GM12878 (cell line): Measurements from ENCODE around the gene TP53RK. TPM values are rescaled to one million over a fixed set of nuclear protein-coding genes. Genes with fewer than 3 reads are reported as not detected.

Experiments used
- CBX5 ChIP-seq: sonication (generic); IDR thresholded peaks from 2 replicates; pipeline ENCODE4 v1.6.1; 2016; ENCODE audit warnings: low read depth, moderate library complexity, mild to moderate bottlenecking, inconsistent platforms
- EED ChIP-seq: sonication (generic); IDR thresholded peaks from 2 replicates; pipeline ENCODE4 v1.6.1; 2016; ENCODE audit warnings: antibody characterized with exemption, low read depth
- HDGF ChIP-seq: fragments of 450-650 bp; IDR thresholded peaks from 2 replicates; pipeline ENCODE4 v1.6.1; 2016; ENCODE audit warnings: antibody characterized with exemption
- IKZF1 ChIP-seq: fragments of 450-650 bp; conservative IDR thresholded peaks from 2 replicates; pipeline ENCODE4 v1.6.1; 2017; ENCODE audit warnings: antibody characterized with exemption, mild to moderate bottlenecking
- KAT2A ChIP-seq: conservative IDR thresholded peaks from 2 replicates; pipeline ENCODE4 v1.6.1; 2011; ENCODE audit warnings: low read depth, low read length; ENCODE audit not compliant: control insufficient read depth
- MEF2B ChIP-seq: fragments of 450-650 bp; IDR thresholded peaks from 2 replicates; pipeline ENCODE4 v1.6.1; 2018; ENCODE audit warnings: mild to moderate bottlenecking, moderate library complexity; ENCODE audit not compliant: partially characterized antibody, poor library complexity, severe bottlenecking
- NR2F1 ChIP-seq: fragments of 450-650 bp; conservative IDR thresholded peaks from 2 replicates; pipeline ENCODE4 v1.6.1; 2017; ENCODE audit warnings: mild to moderate bottlenecking
- POLR2AphosphoS5 ChIP-seq: IDR thresholded peaks from 2 replicates; pipeline ENCODE4 v1.6.1; 2011; ENCODE audit warnings: mild to moderate bottlenecking, low read length, inconsistent platforms
- POU2F2 ChIP-seq: IDR thresholded peaks from 3 replicates; pipeline ENCODE4 v1.6.1; 2011; ENCODE audit warnings: low read depth, mild to moderate bottlenecking, low read length, borderline replicate concordance
- RAD21 ChIP-seq: IDR thresholded peaks from 2 replicates; pipeline ENCODE4 v1.6.1; 2011; ENCODE audit warnings: mild to moderate bottlenecking, low read depth, low read length, moderate library complexity; ENCODE audit not compliant: insufficient read depth
- RUNX3 ChIP-seq: IDR thresholded peaks from 2 replicates; pipeline ENCODE4 v1.6.1; 2012; ENCODE audit warnings: low read length, inconsistent platforms
- SIN3A ChIP-seq: IDR thresholded peaks from 2 replicates; pipeline ENCODE4 v1.6.1; 2012; ENCODE audit warnings: low read depth, low read length, improper control_type of control experiment
- SIX5 ChIP-seq: IDR thresholded peaks from 2 replicates; pipeline ENCODE4 v1.6.1; 2011; ENCODE audit warnings: mild to moderate bottlenecking, low read depth, low read length, moderate library complexity; ENCODE audit not compliant: severe bottlenecking
- SPI1 ChIP-seq: IDR thresholded peaks from 2 replicates; pipeline ENCODE4 v1.6.1; 2011; ENCODE audit warnings: low read depth, mild to moderate bottlenecking, low read length, moderate library complexity, borderline replicate concordance; ENCODE audit not compliant: insufficient read depth
- STAT1 ChIP-seq: fragments of 450-650 bp; conservative IDR thresholded peaks from 2 replicates; pipeline ENCODE4 v1.6.1; 2014; ENCODE audit warnings: antibody characterized with exemption, mild to moderate bottlenecking
- SUPT20H ChIP-seq: IDR thresholded peaks from 2 replicates; pipeline ENCODE4 v1.6.1; 2011; ENCODE audit warnings: low read depth, mild to moderate bottlenecking, low read length, moderate library complexity, borderline replicate concordance; ENCODE audit not compliant: control insufficient read depth
- polyA plus RNA-seq, 11 experiments: library from polyadenylated mRNA; depleted of rRNA in 4 of 11; unstranded in 6 of 11; stranded (reverse) in 5 of 11; fragments of >200 nt; fragmentation: Nextera tagmentation in 4 of 11; fragmentation: Illumina TruSeq in 1 of 11; extraction: Ambion mirVana in 4 of 11; extraction: Trizol in 1 of 11; gene quantifications; 1 replicate in 1 of 11; 2 replicates in 10 of 11; pipeline versions ENCODE4 v1.2.1 to v1.2.3, GENCODE V29; 2011 to 2016; ENCODE audit warnings: inconsistent platforms in 2 of 11, missing spikeins in 2 of 11, low read depth in 1 of 11
- total RNA-seq, 4 experiments: library from RNA; depleted of rRNA in 3 of 4; stranded (reverse); fragments of >200 nt in 3 of 4; fragmentation: Illumina TruSeq in 1 of 4; extraction: Trizol in 1 of 4; gene quantifications; 2 replicates each; pipeline versions ENCODE4 v1.2.1 to v1.2.3, GENCODE V29; 2013 to 2021
- TF ChIP-seq, protein P1 (sequence below): fragments of 450-650 bp; IDR thresholded peaks from 2 replicates; pipeline ENCODE4 v1.6.1; 2016; ENCODE audit warnings: mild to moderate bottlenecking
- TF ChIP-seq, protein P2 (sequence below): IDR thresholded peaks from 2 replicates; pipeline ENCODE4 v1.6.1; 2012; ENCODE audit warnings: low read depth, low read length, improper control_type of control experiment
- TF ChIP-seq, protein P3 (sequence below), 3 experiments: IDR thresholded peaks in 2 of 3; conservative IDR thresholded peaks in 1 of 3; 2 replicates each; pipeline ENCODE4 v1.5.1; 2011; ENCODE audit warnings: low read depth in 3 of 3, low read length in 3 of 3, mild to moderate bottlenecking in 3 of 3, control low read depth in 2 of 3, moderate library complexity in 2 of 3, inconsistent platforms in 1 of 3, mixed read lengths in 1 of 3; ENCODE audit not compliant: control insufficient read depth in 2 of 3, insufficient read depth in 1 of 3; ENCODE audit errors: extremely low read depth in 1 of 3
- TF ChIP-seq, protein P4 (sequence below): IDR thresholded peaks from 2 replicates; pipeline ENCODE4 v1.6.1; 2011; ENCODE audit warnings: borderline replicate concordance, low read depth, mild to moderate bottlenecking, moderate library complexity, mixed read lengths, low read length; ENCODE audit not compliant: insufficient read depth; ENCODE audit errors: extremely low read length
- TF ChIP-seq, protein P5 (sequence below): fragments of 450-650 bp; conservative IDR thresholded peaks from 2 replicates; pipeline ENCODE4 v1.6.1; 2017; ENCODE audit warnings: mild to moderate bottlenecking, moderate library complexity

Gene TP53RK
- total and polyA plus RNA-seq, 10 of the 15 experiments (the other 5 are each of a cell fraction or from before 2014, with no cell fraction given): 3.8 to 23.1 (median 16.1) TPM

DNA sequence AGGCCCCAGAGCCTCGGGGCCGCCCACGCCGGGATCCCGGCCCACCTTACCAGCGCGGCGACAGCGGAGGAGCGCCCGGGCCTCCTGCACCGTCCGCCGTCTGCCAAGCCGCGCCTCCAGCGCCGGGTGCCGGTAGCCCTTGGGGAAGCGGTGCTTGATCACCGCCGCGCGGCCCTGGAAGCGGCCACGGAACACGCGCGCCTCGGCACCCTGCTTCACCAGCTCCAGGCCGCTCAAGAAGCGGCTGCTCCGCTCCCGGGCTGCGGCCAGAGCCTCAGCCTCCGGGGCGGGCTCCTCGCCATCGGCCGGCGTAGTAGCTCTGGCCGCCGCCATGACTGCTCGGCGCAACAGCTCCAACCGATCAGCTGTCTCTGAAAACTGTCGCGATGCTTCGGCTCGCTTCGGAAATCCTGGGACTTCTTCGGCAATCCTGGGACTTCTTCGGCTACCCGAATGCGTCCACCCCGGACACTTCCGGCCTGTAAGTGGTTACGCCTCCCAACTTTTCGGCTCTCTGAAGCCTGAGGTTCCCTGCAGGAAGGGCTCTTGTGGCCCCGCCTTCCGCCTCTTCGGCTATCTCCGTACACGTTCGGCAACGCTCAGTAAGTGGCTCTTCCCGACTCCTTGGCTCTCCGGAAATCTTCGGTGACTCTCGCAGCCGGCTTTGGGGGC, at the start of gene TP53RK (continued):
- TF ChIP-seq, protein P1, sequence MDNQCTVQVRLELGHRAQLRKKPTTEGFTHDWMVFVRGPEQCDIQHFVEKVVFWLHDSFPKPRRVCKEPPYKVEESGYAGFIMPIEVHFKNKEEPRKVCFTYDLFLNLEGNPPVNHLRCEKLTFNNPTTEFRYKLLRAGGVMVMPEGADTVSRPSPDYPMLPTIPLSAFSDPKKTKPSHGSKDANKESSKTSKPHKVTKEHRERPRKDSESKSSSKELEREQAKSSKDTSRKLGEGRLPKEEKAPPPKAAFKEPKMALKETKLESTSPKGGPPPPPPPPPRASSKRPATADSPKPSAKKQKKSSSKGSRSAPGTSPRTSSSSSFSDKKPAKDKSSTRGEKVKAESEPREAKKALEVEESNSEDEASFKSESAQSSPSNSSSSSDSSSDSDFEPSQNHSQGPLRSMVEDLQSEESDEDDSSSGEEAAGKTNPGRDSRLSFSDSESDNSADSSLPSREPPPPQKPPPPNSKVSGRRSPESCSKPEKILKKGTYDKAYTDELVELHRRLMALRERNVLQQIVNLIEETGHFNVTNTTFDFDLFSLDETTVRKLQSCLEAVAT: peak; percentile 58; the same call in 1 of the 2 replicates
- TF ChIP-seq POLR2AphosphoS5: peak; percentile 79
- TF ChIP-seq POU2F2: peak; percentile 32; the same call in 1 of the 3 replicates
- TF ChIP-seq, protein P2, sequence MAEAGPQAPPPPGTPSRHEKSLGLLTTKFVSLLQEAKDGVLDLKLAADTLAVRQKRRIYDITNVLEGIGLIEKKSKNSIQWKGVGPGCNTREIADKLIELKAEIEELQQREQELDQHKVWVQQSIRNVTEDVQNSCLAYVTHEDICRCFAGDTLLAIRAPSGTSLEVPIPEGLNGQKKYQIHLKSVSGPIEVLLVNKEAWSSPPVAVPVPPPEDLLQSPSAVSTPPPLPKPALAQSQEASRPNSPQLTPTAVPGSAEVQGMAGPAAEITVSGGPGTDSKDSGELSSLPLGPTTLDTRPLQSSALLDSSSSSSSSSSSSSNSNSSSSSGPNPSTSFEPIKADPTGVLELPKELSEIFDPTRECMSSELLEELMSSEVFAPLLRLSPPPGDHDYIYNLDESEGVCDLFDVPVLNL: no peak
- TF ChIP-seq SIN3A: 0 out of 2 replicates have a peak, but pooled peaks have one; percentile 68
- TF ChIP-seq, protein P3, sequence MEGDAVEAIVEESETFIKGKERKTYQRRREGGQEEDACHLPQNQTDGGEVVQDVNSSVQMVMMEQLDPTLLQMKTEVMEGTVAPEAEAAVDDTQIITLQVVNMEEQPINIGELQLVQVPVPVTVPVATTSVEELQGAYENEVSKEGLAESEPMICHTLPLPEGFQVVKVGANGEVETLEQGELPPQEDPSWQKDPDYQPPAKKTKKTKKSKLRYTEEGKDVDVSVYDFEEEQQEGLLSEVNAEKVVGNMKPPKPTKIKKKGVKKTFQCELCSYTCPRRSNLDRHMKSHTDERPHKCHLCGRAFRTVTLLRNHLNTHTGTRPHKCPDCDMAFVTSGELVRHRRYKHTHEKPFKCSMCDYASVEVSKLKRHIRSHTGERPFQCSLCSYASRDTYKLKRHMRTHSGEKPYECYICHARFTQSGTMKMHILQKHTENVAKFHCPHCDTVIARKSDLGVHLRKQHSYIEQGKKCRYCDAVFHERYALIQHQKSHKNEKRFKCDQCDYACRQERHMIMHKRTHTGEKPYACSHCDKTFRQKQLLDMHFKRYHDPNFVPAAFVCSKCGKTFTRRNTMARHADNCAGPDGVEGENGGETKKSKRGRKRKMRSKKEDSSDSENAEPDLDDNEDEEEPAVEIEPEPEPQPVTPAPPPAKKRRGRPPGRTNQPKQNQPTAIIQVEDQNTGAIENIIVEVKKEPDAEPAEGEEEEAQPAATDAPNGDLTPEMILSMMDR (IDR thresholded peaks at IDR 0.05 in 2 of 3, conservative IDR thresholded peaks at IDR 0.05 in 1 of 3; ENCODE audit: control insufficient read depth in 2 of 3, extremely low read depth in 1 of 3, insufficient read depth in 1 of 3, low read depth in 3 of 3, low read length in 3 of 3): peak in 1 of 3 experiments; percentile 26; a peak in 1 of 6 replicates
- TF ChIP-seq MEF2B: peak; percentile 42
- TF ChIP-seq SIX5: no peak
- TF ChIP-seq, protein P4, sequence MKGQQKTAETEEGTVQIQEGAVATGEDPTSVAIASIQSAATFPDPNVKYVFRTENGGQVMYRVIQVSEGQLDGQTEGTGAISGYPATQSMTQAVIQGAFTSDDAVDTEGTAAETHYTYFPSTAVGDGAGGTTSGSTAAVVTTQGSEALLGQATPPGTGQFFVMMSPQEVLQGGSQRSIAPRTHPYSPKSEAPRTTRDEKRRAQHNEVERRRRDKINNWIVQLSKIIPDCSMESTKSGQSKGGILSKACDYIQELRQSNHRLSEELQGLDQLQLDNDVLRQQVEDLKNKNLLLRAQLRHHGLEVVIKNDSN: no peak
- no peak for TF ChIP-seq RAD21
- no peak for TF ChIP-seq STAT1
- TF ChIP-seq RUNX3: 0 out of 2 replicates have a peak, but pooled peaks have one; percentile 33
- TF ChIP-seq, protein P5, sequence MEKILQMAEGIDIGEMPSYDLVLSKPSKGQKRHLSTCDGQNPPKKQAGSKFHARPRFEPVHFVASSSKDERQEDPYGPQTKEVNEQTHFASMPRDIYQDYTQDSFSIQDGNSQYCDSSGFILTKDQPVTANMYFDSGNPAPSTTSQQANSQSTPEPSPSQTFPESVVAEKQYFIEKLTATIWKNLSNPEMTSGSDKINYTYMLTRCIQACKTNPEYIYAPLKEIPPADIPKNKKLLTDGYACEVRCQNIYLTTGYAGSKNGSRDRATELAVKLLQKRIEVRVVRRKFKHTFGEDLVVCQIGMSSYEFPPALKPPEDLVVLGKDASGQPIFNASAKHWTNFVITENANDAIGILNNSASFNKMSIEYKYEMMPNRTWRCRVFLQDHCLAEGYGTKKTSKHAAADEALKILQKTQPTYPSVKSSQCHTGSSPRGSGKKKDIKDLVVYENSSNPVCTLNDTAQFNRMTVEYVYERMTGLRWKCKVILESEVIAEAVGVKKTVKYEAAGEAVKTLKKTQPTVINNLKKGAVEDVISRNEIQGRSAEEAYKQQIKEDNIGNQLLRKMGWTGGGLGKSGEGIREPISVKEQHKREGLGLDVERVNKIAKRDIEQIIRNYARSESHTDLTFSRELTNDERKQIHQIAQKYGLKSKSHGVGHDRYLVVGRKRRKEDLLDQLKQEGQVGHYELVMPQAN: peak; percentile 88
- no peak for TF ChIP-seq NR2F1
- no peak for TF ChIP-seq SUPT20H
- TF ChIP-seq HDGF: peak; percentile 89; the same call in 1 of the 2 replicates
- TF ChIP-seq SPI1: no peak
- TF ChIP-seq KAT2A: no peak
- peak; percentile 71 for TF ChIP-seq EED
- 0 out of 2 replicates have a peak, but pooled peaks have one; percentile 27 for TF ChIP-seq CBX5
- TF ChIP-seq IKZF1: peak; percentile 86
